Activated CD4-positive, alpha-beta T cell treated with anti-CD3 and anti-CD28 coated beads, Interleukin-10, Interleukin-2, amounts not matched to agents 100 ng/mL and 50 ng/mL, durations not matched to agents 16 hours and 8 hours (primary cell): ENCODE results near the gene TENT4A.
"Not testable (repeated sequence)": the region's sequence is repeated elsewhere in the genome, so short reads cannot be mapped to it uniquely, and the experiment has no call there.

Experiments used
- DNase-seq: peaks from one replicate; pipeline ENCODE4 v3.0.0-alpha.2; 2020

Gene TENT4A

DNA sequence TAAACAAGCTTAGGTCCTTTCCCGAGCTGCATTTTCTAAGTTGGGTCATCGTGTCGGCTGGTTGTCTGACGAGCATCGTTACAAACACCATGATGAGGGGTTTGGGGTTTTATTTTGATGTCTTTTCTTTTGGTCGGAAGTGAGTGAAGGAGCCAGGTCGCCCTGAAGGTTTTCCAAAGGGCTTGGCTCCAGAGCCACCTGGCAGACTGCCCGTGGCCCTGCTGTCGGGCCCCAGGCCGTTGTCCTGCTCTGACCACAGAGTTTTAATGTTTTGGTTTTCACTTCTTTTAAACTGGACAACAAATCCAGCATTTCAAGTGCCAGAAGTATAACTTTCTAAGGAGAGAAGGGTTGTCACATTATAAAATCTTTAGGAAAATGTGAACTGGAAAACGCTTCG, 42.3 kb downstream of the TENT4A start:
- DNase-seq, result no peak

DNA sequence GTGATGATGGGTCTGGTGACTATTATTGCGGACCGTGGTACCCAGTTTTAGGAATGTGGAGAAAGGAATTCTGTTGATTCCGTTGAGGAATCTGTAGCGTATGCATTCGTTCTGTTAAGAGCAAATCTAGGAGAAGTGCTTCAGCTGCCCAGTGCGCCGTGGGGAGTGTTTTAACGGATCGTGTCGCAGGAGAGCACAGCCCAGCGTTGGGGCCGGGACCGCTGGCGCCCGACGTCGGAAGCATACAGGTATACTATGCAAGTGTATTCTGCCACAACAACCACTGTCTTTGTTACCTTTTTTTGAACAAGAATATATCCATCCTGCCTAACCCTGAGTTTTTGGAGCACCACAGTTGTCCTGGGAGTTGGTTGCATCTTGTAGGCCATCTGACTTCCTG, 42.7 kb downstream of the TENT4A start:
- DNase-seq, result no peak

DNA sequence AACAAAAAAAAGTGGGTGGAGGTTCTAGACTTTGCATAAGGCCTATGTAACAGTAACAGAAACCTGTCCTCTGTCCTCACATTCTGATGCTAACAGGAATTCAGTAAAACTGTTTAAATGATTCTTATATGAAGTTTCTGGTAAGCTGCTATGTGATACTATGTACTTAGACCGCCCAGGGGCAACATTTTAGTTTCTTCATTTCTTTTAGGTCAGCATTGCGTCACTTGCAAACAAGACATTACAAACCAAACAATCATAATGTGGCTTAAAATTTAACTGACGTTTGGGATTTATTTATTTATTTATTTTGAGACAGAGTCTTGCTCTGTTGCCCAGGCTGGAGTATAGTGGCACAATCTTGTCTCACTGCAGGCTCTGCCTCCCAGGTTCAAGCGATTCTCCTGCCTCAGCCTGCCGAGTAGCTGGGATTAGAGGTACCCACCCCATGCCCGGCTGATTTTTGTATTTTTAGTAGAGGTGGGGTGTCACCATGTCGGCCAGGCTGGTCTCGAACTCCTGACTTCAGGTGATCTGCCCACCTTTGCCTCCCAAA, 44.3 kb downstream of the TENT4A start:
- DNase-seq, result no peak

DNA sequence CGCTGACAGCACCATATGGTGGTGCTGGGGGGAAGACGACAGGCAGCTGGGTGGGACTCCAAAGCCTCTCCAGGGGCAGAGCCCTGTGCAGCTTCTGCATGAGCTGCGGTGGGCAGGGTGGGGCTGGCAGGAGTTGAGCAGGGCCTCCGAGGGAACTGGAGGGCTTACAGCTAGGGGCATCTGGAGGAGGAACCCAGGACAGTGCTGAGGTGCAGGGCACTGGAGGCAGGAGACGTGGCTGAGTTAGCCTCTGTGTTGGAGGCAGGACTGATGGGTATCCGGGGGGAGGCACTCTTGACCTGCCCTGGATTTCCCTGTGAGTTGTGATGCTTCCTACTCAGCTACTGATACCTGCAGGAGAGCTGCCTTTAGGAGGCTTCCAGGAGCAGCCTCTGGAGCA, 45.0 kb downstream of the TENT4A start:
- DNase-seq, result no peak

DNA sequence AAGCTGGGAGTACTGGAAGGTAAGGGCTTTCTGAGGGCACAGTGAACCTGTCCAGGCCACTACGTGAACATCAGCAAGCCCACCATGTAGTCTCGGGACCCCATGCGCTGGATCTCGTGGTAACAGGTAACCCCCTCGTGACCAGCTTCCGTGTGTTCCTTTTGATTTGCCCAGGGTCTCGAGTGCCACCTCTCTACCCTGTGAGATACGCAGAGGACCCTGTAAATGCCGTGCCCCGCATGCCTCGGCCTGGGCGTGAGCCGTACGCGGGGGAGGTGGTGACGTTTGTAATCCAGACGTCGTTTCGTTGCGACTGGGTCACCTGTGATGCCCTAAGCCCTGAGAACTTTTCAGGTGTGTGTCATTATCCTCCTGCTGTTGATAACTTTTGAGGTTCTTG, 45.5 kb downstream of the TENT4A start:
- DNase-seq, result no peak

DNA sequence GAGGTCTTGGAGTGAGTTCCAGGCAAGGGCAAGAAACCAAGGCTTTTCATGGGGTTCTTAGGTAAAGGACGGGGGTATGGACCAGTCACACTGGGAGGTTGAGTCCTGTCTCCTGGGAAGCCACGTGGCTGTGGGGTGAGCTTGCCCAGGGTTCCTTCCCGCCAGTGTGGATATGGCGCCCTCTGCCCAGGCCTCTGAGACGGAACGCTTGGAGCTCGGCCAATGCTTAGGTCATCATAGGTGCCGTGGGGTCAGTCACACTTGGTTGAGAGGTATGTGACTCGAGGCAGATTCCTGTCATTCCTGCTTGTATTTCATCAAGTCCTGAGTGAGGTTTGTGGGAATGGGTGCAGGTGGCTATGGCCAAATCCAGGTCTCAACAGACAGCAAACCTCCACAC, 46.2 kb downstream of the TENT4A start:
- DNase-seq, result no peak

DNA sequence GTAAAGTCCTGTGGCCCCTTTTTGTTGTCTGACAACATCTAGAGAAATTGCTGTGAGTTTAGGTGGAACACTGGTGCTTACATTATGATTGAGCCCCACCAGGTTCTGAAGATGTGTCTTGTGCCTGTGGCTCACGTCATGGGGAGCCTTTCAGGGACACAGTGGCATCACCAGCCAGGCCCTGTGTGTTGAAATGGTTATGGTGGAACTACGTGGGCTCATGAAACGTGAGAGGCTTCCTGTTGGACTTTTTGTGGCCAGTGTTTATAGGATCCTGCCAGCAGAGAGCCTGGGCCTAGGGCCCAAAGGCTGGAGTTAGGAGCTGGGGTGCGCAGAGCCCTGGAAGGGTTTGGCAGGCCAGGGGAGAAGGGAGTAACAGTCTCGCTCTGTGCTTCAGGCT, 46.8 kb downstream of the TENT4A start:
- no peak for DNase-seq

DNA sequence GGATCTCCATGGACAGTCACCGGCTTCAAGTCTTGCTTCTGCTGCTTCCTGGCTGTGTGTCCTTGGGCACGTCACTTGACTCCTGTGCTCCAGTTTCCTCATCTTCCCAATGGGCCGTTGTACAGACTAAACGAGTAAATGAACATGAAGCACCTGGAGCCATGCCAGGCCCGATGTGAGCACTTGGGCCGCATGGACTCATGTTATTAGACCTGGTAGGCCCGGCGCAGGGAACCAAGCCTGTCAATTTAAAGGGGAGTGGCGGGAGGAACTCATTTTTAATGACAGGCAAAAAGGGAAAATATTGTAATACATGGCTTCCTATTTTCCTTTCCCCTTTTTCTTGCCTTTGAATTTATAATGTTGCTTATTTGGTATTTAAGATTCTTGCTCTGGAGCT, 47.5 kb downstream of the TENT4A start:
- no peak for DNase-seq

DNA sequence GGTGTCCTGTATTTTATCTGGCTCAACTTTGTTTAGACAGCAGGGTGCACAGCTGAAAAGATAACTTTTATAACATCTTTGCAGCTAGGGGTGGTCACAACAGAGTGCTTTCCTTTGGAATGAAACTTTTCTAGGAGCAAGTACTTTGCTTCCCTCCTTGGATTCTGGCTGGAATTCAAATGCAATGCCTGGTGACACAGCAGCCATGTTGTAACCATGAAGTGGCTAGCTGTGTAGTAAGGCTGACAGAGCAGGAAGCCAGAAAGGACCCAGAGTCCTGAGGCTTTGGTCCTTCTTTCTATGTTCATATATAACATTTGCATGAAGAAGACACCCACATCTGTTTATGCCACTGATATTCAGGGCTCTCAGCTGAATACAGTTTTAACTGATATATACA, 48.1 kb downstream of the TENT4A start:
- DNase-seq, result no peak

DNA sequence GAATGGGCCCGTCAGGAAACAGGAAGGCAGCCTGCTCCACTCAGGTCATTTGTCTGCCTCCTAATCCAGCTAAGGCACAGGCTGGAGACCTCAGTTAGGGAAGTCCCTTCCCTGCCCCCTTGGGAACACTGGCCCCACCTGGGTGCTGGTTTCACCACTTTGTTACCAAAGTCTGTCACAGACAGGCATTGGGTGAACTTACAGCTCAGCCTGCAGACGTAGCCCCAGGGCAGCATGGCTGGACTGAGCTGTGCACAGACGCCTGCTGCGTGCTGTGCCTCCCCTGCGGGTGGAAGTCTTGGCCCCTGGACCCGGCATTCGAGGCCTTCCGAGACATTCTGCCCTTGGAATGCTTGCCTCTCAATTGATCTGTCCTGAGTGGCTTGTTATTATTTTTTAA, 48.9 kb downstream of the TENT4A start:
- DNase-seq, result no peak

DNA sequence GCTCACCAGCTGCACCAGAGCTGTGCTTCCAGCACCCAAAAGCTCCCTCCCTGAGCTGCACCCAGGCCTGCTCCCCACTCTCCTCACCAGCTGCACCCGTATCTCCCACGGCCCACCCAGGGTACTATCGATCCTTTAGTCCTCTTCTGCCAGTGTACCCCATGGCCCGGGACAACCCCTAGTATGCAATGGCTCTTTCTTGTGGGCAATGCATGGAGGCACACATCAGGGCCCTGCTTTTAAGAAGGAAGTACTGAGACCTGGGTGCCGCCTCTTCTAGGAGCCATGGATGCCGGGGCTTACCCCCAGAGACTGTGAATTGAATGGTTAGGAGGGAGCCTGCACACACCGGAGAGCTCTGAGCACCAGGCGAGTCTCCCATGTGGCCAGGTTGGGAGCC, 49.5 kb downstream of the TENT4A start:
- no peak for DNase-seq

DNA sequence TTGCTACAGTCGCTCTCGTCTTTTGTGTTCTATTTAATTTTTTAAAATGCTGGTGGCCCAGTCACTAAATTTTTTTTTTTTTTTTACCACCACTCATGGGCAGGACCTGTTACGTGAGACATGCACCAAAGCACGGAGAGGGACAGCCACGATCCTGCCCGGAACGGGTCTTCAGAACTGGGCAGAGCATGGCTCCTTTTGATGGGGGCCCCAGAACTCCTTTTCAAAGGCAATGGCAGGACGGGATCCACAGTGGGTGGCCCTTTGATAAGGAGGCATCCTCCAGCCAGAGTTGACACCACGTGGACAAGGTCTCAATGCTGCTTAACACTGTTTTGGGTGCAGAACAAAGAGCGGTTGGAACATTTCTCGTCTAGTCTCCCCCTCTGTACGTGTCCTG, 50.0 kb downstream of the TENT4A start:
- DNase-seq, result no peak

DNA sequence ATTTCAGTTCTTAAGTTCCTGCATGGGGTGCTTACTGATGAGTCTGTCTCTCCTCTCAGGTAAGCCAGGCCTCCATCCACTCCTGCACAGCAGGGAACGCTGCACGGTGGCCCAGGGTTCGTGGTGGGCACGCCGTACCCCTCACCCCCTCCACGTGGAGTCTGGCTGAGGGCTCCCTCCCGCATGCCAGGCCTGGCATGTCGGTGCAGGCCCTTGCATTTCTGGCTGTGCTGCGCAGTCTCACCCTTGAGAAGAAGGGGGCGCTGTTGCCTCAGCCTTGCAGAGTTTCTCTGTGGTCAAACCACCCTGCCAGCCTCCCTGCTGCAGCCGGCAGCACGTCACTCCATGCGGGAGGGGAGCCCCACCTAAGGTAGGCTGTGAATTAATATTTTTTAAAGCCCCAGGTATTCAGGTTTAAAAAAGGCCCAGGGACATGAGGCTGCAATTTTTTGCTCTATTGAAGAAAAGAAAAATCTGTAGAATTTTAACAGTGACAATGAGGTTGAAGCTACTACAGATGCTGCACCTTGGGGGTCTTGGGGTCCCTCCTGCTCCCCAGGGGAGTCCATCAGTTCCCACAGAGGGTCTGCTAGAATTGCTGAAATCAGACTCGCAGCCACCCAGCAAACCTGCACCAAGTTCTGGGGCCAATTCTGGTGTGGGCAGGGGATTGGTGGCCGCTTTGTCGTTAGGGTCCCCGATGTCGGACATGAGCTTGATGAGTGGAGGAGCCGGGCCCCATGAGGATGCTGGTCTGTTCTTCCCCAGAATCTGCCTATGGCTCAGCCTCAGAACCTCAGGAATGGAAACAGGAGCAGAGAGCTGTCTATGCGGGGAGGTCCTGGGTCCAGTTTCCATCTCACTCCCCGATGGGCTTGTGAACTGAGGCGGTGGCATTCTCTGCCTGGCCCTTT, 52.6 kb downstream of the TENT4A start:
- peak; percentile 81 for DNase-seq

DNA sequence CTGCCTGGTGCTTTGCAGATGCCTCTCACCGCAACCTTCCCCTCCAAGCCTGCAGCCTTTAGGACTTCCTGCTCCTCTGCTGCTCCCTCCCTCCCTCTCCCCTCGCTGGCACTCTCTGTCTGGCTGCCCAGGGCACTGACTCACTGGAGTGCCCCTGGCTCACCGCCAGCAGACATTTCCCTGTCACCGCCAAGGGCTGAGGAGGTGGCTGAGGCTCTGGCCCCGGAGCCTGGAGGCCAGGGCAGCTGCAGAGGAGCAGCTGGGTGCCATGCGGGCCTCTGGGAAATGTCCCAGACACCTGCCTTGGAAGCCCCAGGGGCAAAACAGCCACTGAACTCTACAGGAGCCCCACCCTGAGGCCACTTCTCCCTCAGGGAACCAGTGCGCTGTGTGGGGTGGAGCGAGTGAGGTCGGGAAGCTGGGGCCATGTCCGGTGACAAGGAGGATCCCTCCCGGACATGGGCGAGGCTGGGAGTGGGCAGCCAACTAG, 53.4 kb downstream of the TENT4A start:
- DNase-seq, result peak; percentile 50

DNA sequence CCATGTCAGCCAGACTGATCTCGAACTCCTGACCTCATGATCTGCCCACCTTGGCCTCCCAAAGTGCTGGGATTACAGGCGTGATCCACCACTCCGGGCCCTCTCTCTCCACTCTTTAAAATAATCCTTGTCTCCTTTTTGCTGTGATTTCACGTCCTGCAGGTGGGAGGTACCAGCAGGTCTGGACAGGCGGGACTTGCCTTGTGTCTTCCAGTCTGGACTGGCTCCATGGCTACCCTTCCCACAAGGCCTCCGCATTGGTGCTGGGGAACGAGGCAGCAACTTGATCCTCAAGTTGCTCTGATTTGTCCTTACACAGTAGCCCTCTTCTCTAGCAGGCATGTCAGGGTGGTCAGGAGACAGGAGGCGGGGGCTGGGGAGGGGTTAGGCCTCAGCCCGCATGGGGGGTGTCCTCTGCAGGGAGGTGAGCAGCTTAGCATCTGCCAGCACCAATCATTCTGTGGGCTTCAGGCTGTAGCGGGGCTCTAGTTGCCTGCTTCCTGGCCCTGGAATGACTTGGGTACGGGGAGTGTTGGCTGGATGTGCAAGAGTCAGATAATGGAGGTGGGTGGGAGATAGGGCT, 54.3 kb downstream of the TENT4A start:
- no peak for DNase-seq

DNA sequence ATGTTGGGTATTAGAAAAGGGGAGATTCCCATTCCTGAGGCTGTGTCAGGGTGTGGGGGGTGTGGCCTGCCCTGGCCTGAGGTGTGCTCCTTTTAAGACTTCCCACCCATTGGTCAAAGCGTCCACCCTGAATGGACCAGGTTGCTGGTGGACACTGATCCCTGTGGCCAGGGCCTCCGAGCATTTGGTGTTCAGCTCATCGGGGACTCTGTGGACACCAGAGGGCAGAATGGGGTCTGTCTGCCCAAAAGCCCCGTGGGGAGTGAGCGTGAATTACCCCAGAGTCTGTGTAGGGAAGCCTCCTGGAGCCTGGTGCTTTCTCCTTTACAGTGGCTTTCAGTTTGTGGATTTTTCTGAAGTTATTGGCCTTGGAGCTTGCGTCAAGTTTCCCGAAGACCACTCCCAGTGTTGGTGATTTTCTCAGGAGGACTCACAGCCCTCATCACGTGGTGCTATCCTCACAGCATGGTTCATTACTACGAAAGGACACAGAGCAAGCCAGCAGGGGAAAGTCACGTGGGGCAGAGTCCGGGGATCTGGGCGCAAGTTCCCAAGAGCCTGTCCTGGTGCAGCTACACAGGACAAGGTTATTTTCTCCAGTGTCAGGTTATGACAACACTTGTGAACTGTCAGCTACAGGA, 55.5 kb downstream of the TENT4A start:
- DNase-seq, result no peak

DNA sequence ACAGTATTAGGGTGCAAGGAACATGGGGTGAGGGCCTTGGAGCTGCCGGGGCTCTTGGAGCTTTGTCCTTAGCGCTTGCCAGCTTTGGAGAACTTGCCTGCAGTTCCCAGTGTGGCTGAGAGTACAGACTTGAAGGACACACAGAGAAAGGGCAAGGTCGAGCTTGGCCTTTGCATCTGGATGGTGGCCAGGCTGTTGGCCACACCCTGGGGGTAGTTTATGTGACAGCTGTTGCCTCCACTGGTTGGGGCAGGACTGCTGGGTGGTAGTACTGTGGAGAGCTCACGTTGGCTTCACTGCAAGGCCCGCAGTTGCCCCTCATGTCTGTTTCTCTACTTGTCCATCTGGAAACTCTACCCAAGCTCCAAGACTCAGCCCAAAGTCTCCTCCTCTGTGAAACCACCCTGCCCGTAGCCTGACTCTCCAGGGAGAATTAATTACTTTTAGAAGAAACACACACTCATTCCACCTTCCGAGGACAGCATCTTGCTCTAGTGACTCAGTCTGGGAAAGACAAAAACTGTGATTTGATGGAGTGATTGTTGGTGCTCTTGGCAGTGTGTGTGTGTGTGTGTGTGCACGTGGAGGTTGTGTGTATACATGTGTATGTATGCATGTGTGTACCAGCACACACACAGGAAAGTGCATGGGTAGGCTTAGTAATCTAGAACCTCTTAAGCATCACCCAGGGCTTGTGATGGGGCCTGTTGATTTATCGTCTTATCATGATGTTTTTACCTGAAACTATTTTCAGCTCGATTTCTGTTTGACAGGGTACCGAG, 57.8 kb downstream of the TENT4A start:
- no peak for DNase-seq

DNA sequence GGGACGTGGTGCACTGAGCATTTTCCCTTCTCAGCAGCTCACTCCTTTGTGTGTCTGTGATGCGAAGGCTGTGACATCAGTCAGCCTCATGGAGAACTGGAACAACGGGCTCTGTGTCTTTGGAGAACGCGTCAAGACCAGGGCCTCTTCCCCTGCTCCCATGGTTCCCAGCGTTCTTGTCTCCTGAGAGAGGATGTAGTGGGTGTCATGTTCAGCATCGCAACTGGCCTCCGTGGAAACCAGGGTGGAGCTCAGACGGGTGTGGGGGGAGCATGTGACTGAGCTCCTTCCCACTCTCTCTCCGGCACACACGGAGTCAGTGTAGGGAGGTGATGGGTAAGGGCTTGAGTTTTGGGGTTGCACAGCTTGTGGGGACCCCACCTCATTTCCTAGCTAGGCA, 59.7 kb downstream of the TENT4A start:
- no peak for DNase-seq

DNA sequence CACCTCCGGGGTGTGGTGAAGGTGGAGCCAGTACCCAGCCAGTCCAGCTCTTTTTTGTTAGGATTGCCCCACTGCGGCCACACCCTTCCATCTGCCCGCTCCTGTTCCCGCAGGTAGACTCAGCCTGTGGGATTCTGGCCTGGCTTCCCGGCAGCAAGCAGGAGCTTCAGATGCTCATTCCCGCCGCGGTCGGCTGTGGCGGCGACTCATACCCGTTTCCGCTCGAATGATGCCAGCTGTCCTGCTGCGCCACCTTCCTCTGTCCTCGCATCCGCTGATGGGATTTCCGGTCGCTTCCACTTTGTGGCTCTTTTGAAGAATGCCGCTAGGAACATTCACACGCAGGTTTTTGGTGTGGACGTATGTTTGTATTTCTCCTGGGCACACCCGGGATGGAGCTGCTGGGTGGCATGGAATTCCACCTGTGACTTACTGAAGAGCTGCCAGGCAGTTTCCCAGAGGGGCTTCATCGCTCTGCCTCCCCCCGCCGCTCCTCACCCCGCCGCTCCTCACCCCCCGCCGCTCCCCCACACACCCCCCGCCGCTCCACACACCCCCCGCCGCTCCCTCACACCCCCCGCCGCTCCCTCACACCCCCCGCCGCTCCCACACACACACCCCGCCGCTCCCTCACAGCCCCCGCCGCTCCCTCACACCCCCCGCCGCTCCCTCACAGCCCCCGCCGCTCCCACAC, 60.3 kb downstream of the TENT4A start:
- no peak for DNase-seq

DNA sequence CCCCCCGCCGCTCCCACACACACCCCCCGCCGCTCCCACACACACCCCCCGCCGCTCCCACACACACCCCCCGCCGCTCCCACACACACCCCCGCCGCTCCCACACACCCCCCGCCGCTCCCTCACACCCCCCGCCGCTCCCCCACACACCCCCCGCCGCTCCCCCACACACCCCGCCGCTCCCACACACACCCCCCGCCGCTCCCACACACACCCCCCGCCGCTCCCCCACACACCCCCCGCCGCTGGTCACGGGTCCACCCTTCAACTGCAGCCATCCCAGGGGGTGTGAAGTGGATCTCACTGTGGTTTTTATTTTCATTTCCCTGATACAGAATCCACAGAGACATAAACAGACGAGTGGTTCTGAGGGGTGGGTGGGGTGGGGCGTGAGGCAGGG, 61.0 kb downstream of the TENT4A start:
- DNase-seq, result not testable (repeated sequence)

DNA sequence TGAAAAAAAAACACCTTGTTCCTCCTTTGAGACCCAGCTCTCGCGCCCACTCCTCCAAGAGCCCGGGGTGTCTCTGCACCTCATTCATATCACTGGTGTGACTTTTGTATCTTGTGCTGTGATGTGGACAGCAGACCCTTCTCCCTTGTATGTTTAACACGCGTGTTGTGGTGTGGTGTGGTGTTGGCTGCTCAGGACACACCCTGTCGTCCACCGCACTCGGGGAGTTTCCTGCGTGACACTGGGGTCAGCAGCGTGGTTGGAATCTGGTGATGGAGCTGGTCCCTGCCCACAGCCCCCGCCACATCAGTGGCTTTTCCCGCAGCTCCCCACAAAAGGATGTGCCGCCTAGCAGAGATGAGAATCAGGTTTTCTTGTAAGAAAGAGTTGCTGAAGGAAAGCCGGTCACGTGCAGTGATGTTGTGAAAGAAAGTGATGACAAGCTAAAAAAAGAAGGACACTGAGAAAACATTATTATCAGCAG, 61.5 kb downstream of the TENT4A start:
- DNase-seq, result no peak

DNA sequence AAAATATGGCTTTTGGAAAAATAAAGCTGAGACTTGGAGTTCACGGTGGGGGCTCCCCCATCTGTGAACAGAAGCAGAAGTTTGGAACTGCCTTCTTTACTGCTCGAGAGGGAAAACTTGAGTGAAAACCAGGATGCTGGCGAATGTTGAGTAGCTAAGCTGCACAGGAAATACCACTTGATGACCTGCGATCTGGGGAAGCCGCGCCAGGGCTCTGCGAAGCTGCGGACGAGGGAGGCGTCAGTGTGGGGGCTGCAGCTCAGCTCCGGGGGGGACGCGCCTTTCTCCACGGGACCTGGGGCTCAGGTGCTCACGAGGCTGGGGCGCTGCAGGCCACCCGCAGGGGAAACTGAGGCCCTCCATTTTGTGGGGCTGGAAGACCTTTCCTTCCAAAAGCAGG, 62.3 kb downstream of the TENT4A start:
- DNase-seq, result no peak
